OCI-LY3 (cell line): ENCODE data around the gene GIMAP2.
"Not testable (repeated sequence)": the region's sequence is repeated elsewhere in the genome, so short reads cannot be mapped to it uniquely, and the experiment has no call there.

Experiments
- H2AFZ ChIP-seq: fragments of 200-600, 300-600 bp; shearing (Covaris generic); 2 replicates; pipeline ENCODE4 v1.6.0; 2014; ENCODE audit warnings: antibody characterized with exemption, low read depth, low read length
- H3K27ac ChIP-seq: fragments of 200-600, 300-600 bp; sonication (generic); 2 replicates; pipeline ENCODE4 v1.5.1; 2014; ENCODE audit warnings: mild to moderate bottlenecking, low read length, moderate library complexity, mixed read lengths
- H3K27me3 ChIP-seq: fragments of 200-600, 300-600 bp; sonication (generic); 2 replicates; pipeline ENCODE4 v1.6.1; 2014; ENCODE audit warnings: low read depth, low read length, mixed read lengths
- H3K36me3 ChIP-seq: fragments of 200-600, 300-600 bp; sonication (generic); replicated peaks from 2 replicates; pipeline ENCODE3; 2014; ENCODE audit warnings: low read depth, low read length, mixed read lengths
- H3K4me1 ChIP-seq: fragments of 300-600, 200-600 bp; sonication (generic); 2 replicates; pipeline ENCODE4 v1.6.1; 2014; ENCODE audit warnings: low read length, mixed read lengths
- H3K4me2 ChIP-seq: fragments of 200-600, 300-600 bp; sonication (generic); 2 replicates; pipeline ENCODE4 v1.6.1; 2014; ENCODE audit warnings: low read length, mixed read lengths
- H3K4me3 ChIP-seq: fragments of 300-600, 200-600 bp; sonication (generic); 2 replicates; pipeline ENCODE4 v1.5.1; 2014; ENCODE audit warnings: antibody characterized with exemption, mild to moderate bottlenecking, low read length, moderate library complexity
- H3K79me2 ChIP-seq: fragments of 300-600, 200-600 bp; shearing (Covaris generic); 2 replicates; pipeline ENCODE4 v1.6.1; 2014; ENCODE audit warnings: mild to moderate bottlenecking, low read length, mixed read lengths
- H3K9ac ChIP-seq: fragments of 300-600, 200-600 bp; shearing (Covaris generic); 2 replicates; pipeline ENCODE4 v1.6.0; 2014; ENCODE audit warnings: mild to moderate bottlenecking, low read length, moderate library complexity
- H3K9me3 ChIP-seq: fragments of 200-600, 300-600 bp; shearing (Covaris generic); 2 replicates; pipeline ENCODE4 v1.6.1; 2014; ENCODE audit warnings: low read length, mixed read lengths; ENCODE audit not compliant: insufficient read depth
- H4K20me1 ChIP-seq: fragments of 200-600, 300-600 bp; sonication (generic); 2 replicates; pipeline ENCODE4 v1.6.1; 2016; ENCODE audit warnings: low read length, mixed read lengths; ENCODE audit not compliant: insufficient read depth
- CTCF ChIP-seq: fragments of 200-600, 300-600 bp; sonication (generic); IDR thresholded peaks from 2 replicates; pipeline ENCODE4 v1.5.1; 2014; ENCODE audit warnings: antibody characterized with exemption, low read length, low read depth
- EZH2phosphoT487 ChIP-seq: fragments of 200-600 bp; shearing (Covaris generic); IDR thresholded peaks from 2 replicates; pipeline ENCODE4 v1.6.1; 2018; ENCODE audit warnings: antibody characterized with exemption, mixed run types, low read depth

The GIMAP2 gene

GRCh38 chr7:150668977-150669376, 16.5 kb upstream of the GIMAP2 start:
- H3K4me2 ChIP-seq, result no peak overlapping the region
- no peaks in the 10 kb centered on the region for H3K79me2 ChIP-seq
- TF ChIP-seq CTCF (no peak), EZH2phosphoT487 (no peak)
- no peaks in the 10 kb centered on the region for H4K20me1 ChIP-seq
- H3K9me3 ChIP-seq, result no peaks in the 10 kb centered on the region
- 0 out of 2 replicates have a peak, but pooled peaks cover 3% of the 10 kb centered on the region for H3K27me3 ChIP-seq
- no peaks in the 10 kb centered on the region for H3K4me1 ChIP-seq
- H3K9ac ChIP-seq, result no peak overlapping the region
- H3K4me3 ChIP-seq, result no peak overlapping the region
- H2AFZ ChIP-seq, result no peak overlapping the region
- H3K27ac ChIP-seq, result no peak overlapping the region
- H3K36me3 ChIP-seq, result no peaks in the 10 kb centered on the region

GRCh38 chr7:150671798-150672585, 13.5 kb upstream of the GIMAP2 start:
- H2AFZ ChIP-seq, H3K27ac ChIP-seq, H3K27me3 ChIP-seq, H3K4me1 ChIP-seq, H3K79me2 ChIP-seq, H3K36me3 ChIP-seq, H3K4me2 ChIP-seq, H3K9ac ChIP-seq, H4K20me1 ChIP-seq, H3K9me3 ChIP-seq, H3K4me3 ChIP-seq: not testable (repeated sequence)

- no peak overlapping the region for H3K9ac ChIP-seq
- no peaks in the 10 kb centered on the region for H3K79me2 ChIP-seq
- H3K4me2 ChIP-seq, result no peak overlapping the region
- H3K27ac ChIP-seq, result no peak overlapping the region
- H3K4me1 ChIP-seq, result no peaks in the 10 kb centered on the region
- H3K36me3 ChIP-seq, result no peaks in the 10 kb centered on the region
- no peaks in the 10 kb centered on the region for H3K27me3 ChIP-seq
- no peaks in the 10 kb centered on the region for H3K9me3 ChIP-seq
- no peak overlapping the region for H2AFZ ChIP-seq
- H4K20me1 ChIP-seq, result no peaks in the 10 kb centered on the region
- H3K4me3 ChIP-seq, result no peak overlapping the region
- no peak for TF ChIP-seq EZH2phosphoT487
Measured at GRCh38 chr7:150675714-150676113, 9.8 kb upstream of the GIMAP2 start.

GRCh38 chr7:150676276-150676675, 9.2 kb upstream of the GIMAP2 start:
- not testable (repeated sequence) for H3K4me3 ChIP-seq, H3K79me2 ChIP-seq, H3K27me3 ChIP-seq, H2AFZ ChIP-seq, H3K27ac ChIP-seq, H3K9me3 ChIP-seq, H3K36me3 ChIP-seq, H3K4me1 ChIP-seq, H4K20me1 ChIP-seq, H3K4me2 ChIP-seq, H3K9ac ChIP-seq

GRCh38 chr7:150676854-150677253, 8.7 kb upstream of the GIMAP2 start:
- H3K4me1 ChIP-seq, H3K36me3 ChIP-seq, H3K4me3 ChIP-seq, H3K27me3 ChIP-seq, H3K27ac ChIP-seq, H3K9ac ChIP-seq, H3K4me2 ChIP-seq, H3K9me3 ChIP-seq, H3K79me2 ChIP-seq, H4K20me1 ChIP-seq, H2AFZ ChIP-seq: not testable (repeated sequence)

GRCh38 chr7:150678601-150679000, 6.9 kb upstream of the GIMAP2 start:
- H3K27ac ChIP-seq, H3K36me3 ChIP-seq, H2AFZ ChIP-seq, H3K4me2 ChIP-seq, H3K4me1 ChIP-seq, H3K9ac ChIP-seq, H4K20me1 ChIP-seq, H3K27me3 ChIP-seq, H3K9me3 ChIP-seq, H3K79me2 ChIP-seq, H3K4me3 ChIP-seq: not testable (repeated sequence)

GRCh38 chr7:150680364-150680763, 5.1 kb upstream of the GIMAP2 start:
- H3K79me2 ChIP-seq, H3K9ac ChIP-seq, H3K27me3 ChIP-seq, H3K4me2 ChIP-seq, H3K9me3 ChIP-seq, H3K27ac ChIP-seq, H2AFZ ChIP-seq, H3K4me1 ChIP-seq, H4K20me1 ChIP-seq, H3K36me3 ChIP-seq, H3K4me3 ChIP-seq: not testable (repeated sequence)
